HEK293T (cell line): ENCODE measurements around the gene NPHP4.

Experiments
- CTCF ChIA-PET: fragments of 350-600 bp; formaldehyde crosslinking; extraction: SDS; loops from one replicate; lab custom pipeline; 2021; ENCODE audit warnings: antibody characterized with exemption, inconsistent platforms; lab: Yijun Ruan, JAX
- POLR2A ChIA-PET: fragments of 350-600 bp; formaldehyde crosslinking; extraction: SDS; loops from one replicate; lab custom pipeline; 2020; ENCODE audit warnings: antibody characterized with exemption, inconsistent platforms; lab: Yijun Ruan, JAX
- DNase-seq: peaks from one replicate; pipeline ENCODE4 v3.0.0; 2012; ENCODE audit warnings: mixed read lengths; ENCODE audit errors: extremely low spot score
- ARNT ChIP-seq: fragments of 450-650 bp; IDR thresholded peaks from 2 replicates; pipeline ENCODE4 v1.6.1; 2017; ENCODE audit warnings: mild to moderate bottlenecking
- BHLHE40 ChIP-seq: fragments of 450-650 bp; IDR thresholded peaks from 2 replicates; pipeline ENCODE4 v1.6.1; 2016; ENCODE audit warnings: mild to moderate bottlenecking, moderate library complexity, borderline replicate concordance
- CTBP1 ChIP-seq: fragments of 450-650 bp; IDR thresholded peaks from 2 replicates; pipeline ENCODE4 v1.6.1; 2016; ENCODE audit warnings: borderline replicate concordance
- ELF4 ChIP-seq: fragments of 450-650 bp; IDR thresholded peaks from 2 replicates; pipeline ENCODE4 v1.6.1; 2017; ENCODE audit warnings: antibody characterized with exemption
- FOXA1 ChIP-seq: fragments of 450-650 bp; IDR thresholded peaks from 2 replicates; pipeline ENCODE4 v1.6.1; 2016; ENCODE audit warnings: mild to moderate bottlenecking
- FOXK2 ChIP-seq: fragments of 450-650 bp; IDR thresholded peaks from 2 replicates; pipeline ENCODE4 v1.6.1; 2016; ENCODE audit warnings: mild to moderate bottlenecking
- FOXM1 ChIP-seq: fragments of 450-650 bp; IDR thresholded peaks from 2 replicates; pipeline ENCODE4 v1.6.1; 2017; ENCODE audit warnings: mild to moderate bottlenecking, borderline replicate concordance
- HDGF ChIP-seq: fragments of 450-650 bp; IDR thresholded peaks from 2 replicates; pipeline ENCODE4 v1.6.1; 2017; ENCODE audit warnings: antibody characterized with exemption, borderline replicate concordance
- L3MBTL2 ChIP-seq: fragments of 450-650 bp; conservative IDR thresholded peaks from 2 replicates; pipeline ENCODE4 v1.6.1; 2016; ENCODE audit warnings: mild to moderate bottlenecking
- LEF1 ChIP-seq: fragments of 450-650 bp; IDR thresholded peaks from 2 replicates; pipeline ENCODE4 v1.6.1; 2017; ENCODE audit warnings: mild to moderate bottlenecking, borderline replicate concordance
- NFRKB ChIP-seq: fragments of 450-650 bp; IDR thresholded peaks from 2 replicates; pipeline ENCODE4 v1.6.1; 2016; ENCODE audit warnings: mild to moderate bottlenecking, moderate library complexity
- SP1 ChIP-seq: fragments of 450-650 bp; IDR thresholded peaks from 2 replicates; pipeline ENCODE4 v1.6.1; 2017
- SUZ12 ChIP-seq: fragments of 450-650 bp; IDR thresholded peaks from 2 replicates; pipeline ENCODE4 v1.6.1; 2016; ENCODE audit warnings: mild to moderate bottlenecking
- TARDBP ChIP-seq: fragments of 450-650 bp; IDR thresholded peaks from 2 replicates; pipeline ENCODE4 v1.6.1; 2016
- ZNF384 ChIP-seq: fragments of 450-650 bp; IDR thresholded peaks from 2 replicates; pipeline ENCODE4 v1.6.1; 2016
- TF ChIP-seq, protein P1 (sequence below): fragments of 450-650 bp; IDR thresholded peaks from 2 replicates; pipeline ENCODE4 v1.6.1; 2016

The NPHP4 gene

GRCh38 chr1:5905436-5905835 is 86.8 kb downstream of the NPHP4 start:
- ChIA-PET POLR2A (no interaction called here), CTCF (no interaction called here)
- no peak for DNase-seq
- no peak for TF ChIP-seq ARNT
- TF ChIP-seq SP1: no peak
- no peak for TF ChIP-seq L3MBTL2
- TF ChIP-seq LEF1: no peak
- no peak for TF ChIP-seq FOXA1
- no peak for TF ChIP-seq HDGF
- TF ChIP-seq ELF4: no peak
- no peak for TF ChIP-seq FOXM1
- no peak for TF ChIP-seq CTBP1
- TF ChIP-seq SUZ12: no peak
- TF ChIP-seq FOXK2: no peak
- no peak for TF ChIP-seq TARDBP
- no peak for TF ChIP-seq NFRKB
- TF ChIP-seq ZNF384: no peak
- TF ChIP-seq, protein P1, sequence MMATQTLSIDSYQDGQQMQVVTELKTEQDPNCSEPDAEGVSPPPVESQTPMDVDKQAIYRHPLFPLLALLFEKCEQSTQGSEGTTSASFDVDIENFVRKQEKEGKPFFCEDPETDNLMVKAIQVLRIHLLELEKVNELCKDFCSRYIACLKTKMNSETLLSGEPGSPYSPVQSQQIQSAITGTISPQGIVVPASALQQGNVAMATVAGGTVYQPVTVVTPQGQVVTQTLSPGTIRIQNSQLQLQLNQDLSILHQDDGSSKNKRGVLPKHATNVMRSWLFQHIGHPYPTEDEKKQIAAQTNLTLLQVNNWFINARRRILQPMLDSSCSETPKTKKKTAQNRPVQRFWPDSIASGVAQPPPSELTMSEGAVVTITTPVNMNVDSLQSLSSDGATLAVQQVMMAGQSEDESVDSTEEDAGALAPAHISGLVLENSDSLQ: no peak
- no peak for TF ChIP-seq BHLHE40

GRCh38 chr1:5904551-5904950 is 87.7 kb downstream of the NPHP4 start:
- TF ChIP-seq BHLHE40 (no peak), TARDBP (no peak), ARNT (no peak), NFRKB (no peak), ZNF384 (no peak), CTBP1 (no peak), SUZ12 (no peak), SP1 (no peak), HDGF (no peak), FOXA1 (no peak), ELF4 (no peak), FOXK2 (no peak), FOXM1 (no peak), L3MBTL2 (no peak), LEF1 (no peak)
- TF ChIP-seq, protein P1: no peak
- ChIA-PET CTCF (interaction anchor here (1.1 kb wide), 1 partner anchor 12 kb away, joined by 4 read pairs; no protein-coding TSS in a partner anchor), POLR2A (no interaction called here)
- no peak for DNase-seq

GRCh38 chr1:5903680-5904079 is 88.5 kb downstream of the NPHP4 start:
- ChIA-PET POLR2A (no interaction called here), CTCF (interaction anchor here (0.6 to 1.1 kb wide), 3 partner anchors 13 to 829 kb away, joined by 3 to 4 read pairs (median 3); no protein-coding TSS in a partner anchor)
- TF ChIP-seq FOXA1 (no peak), FOXK2 (no peak), BHLHE40 (no peak), SUZ12 (no peak), CTBP1 (no peak), SP1 (no peak), ZNF384 (no peak), L3MBTL2 (no peak), HDGF (no peak), ARNT (no peak), NFRKB (no peak), LEF1 (no peak), FOXM1 (no peak), ELF4 (no peak)
- TF ChIP-seq, protein P1: no peak
- no peak for DNase-seq

DNA sequence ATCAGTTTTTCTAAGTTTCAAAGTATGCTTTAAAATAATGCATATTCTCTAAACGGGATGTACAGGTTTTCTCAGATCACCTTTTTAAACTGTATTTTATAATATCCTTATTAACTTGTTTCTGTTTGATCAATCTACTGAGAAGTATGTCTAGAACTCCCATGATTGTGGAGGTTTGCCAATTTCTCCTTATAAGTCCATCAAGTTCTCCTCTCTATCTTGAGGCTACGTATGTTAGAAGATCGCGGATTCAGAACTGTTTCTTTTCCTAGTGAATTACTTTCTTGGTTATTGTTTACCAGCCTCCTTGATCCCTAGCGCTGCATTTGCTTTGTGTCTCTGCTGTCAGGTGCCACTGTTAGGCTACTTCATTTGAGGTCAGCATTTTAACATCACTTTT is 89.2 kb downstream of the NPHP4 start:
- ChIA-PET CTCF (no interaction called here), POLR2A (no interaction called here)
- TF ChIP-seq FOXK2 (no peak), FOXM1 (no peak), CTBP1 (no peak), BHLHE40 (no peak), TARDBP (no peak), HDGF (no peak), ELF4 (no peak), ZNF384 (no peak), NFRKB (no peak), SUZ12 (no peak), ARNT (no peak), FOXA1 (no peak)
- TF ChIP-seq, protein P1: no peak
- DNase-seq: no peak

DNA sequence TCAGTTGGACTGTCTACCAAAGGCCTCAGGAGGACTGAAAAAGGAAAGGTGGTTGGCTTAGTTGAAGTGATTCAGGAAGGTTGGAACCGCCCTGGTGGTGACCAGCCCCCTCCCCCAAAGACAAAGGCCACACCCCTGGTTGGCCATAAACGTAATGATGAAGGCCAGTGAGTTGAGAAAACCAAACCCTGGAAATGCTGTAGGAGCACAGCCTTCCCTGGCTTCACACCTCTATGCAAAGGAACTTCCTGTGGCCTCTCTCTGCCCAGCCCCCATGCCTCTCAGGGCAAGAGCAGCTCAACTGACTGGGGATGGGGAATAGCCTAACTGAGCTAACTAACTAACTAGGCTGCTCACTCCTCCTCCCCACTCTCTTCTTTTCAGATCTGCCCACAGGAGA is 90.4 kb downstream of the NPHP4 start:
- ChIA-PET POLR2A (no interaction called here), CTCF (no interaction called here)
- TF ChIP-seq SUZ12 (no peak), LEF1 (no peak), FOXK2 (no peak), NFRKB (no peak), ARNT (no peak), SP1 (no peak), ZNF384 (no peak), BHLHE40 (no peak), HDGF (no peak), TARDBP (no peak), CTBP1 (no peak), L3MBTL2 (no peak), FOXA1 (no peak)
- no peak for DNase-seq
